ENCODE results near the gene ANO7.

The ANO7 gene

DNA sequence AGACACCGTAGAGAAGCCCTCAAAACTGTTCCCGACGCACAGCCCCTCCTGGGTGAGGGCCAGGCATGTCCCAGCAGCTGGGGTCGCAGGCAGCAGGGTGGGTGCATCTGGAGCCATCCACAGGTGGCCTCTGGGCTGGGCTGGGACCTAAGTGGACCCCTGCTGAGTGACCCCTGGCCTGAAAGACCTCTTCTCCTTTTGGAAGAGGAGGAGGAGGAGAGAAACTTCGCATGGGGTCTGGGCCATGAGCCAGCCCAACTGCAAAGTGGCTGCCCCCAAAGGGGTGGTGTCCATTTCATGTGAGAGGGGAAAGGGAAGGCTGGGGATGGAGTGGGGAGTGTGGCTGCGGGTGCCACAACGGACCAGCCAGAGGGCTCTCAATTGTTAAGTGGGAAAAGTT lies 25.1 kb downstream of the ANO7 start:
- no peak for DNase-seq

DNA sequence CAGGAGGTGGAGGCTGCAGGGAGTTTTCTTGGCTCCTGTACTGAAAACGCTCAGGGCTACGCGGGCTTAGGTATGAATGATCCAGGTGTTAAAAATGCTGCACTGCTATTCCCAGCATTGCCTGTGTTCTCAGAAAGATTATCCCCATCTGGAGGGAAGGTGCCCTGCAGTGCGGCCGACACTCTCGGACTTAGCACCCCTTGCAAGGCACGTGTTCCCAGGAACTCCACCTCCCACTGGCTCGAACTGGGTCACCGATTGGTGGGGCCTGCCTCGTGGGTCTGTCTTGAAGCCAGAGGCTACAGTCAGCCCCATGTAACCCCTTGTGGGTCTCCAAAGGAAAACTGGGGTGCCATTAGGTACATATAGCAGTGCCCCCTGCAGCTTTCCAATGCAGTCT lies 25.7 kb downstream of the ANO7 start:
- DNase-seq = no peak

DNA sequence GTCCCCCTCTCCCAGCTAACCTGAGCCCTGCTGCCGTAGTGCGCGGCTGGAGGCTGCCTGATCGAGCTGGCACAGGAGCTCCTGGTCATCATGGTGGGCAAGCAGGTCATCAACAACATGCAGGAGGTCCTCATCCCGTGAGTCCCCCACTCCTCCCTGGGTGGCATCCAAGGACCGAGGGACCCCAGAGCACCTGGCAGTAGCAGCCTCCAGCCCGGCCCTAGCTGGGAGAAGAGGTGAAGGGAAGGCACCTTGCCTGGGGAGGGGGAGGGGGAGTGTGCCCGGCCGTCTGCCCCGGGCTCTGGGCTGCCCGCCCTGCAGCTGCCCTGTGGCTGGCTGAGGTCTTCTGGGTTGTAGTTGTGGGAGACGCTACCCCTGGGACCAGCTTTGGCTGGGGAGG lies 26.3 kb downstream of the ANO7 start:
- no peak for DNase-seq

DNA sequence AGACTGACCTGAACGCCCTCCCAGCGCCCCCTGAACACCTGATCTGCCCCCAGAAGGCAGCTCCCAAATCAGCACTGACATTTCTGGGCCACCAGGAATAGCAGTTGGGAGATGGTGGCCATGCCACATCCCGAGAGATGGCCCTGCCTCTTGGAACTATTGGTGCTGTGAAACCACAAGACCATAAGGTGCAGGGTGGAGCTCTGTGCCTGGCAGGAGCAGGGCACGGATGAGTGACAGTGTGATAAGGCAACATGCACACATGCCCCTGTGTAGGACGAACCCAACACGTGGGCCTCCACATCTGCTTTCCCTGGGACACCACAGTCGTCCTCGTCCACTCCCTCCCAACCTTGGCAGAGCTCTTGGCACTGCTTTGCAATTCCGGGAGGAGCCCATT lies 26.9 kb downstream of the ANO7 start:
- no peak for DNase-seq

DNA sequence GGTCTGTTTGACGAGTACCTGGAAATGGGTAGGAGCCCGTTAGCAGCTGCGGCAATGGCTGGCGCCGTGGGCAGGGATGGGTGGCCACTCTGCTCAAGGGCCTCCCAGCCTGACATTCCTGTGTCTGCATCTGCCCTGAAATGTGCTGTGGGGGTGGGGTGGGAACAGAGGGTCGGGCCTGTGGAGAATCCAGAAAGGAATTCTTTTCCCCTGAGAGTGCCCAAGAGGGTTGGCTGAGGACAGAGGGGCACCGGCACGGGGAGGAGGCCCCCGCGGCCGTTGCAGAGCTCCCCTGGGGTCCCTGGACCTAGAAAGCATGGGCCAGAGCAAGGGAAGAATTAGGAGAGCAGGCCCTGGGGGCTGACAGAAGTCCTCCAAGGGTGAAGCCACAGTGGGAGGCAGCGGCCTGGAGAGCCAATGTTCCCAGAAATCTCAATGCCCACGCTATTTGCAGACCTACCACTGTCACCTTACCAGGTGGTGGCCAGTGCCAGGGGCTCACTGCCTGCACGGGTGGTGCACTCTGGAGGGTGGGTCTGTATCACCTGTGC lies 27.8 kb downstream of the ANO7 start:
- DNase-seq = no peak

DNA sequence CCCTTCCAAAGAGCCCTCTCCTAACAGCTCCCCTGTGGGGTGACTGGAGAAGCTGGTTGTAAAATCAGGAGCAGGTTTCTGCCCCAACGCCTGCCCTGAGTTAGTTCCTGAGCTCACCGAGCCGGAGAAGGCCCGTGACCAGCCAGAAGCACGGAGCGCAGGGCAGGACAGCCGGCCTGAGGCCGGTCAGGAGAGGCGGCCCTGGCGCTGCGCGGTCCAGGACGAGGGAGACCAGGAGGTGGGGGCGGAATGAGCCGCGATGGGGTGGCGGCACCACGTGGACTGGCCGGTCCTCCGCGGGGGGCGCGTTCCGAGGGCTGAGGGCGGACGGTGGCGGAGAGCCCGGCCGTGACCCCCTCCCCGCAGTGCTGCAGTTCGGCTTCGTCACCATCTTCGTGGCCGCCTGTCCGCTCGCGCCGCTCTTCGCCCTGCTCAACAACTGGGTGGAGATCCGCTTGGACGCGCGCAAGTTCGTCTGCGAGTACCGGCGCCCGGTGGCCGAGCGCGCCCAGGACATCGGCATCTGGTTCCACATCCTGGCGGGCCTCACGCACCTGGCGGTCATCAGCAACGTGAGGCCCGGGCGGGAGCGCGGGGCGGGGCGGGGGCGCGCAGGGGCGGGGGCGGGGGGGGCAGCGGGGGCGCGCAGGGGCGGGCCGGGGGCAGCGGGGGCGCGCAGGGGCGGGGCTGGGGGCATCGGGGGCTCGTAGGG lies 29.0 kb downstream of the ANO7 start:
- peak; percentile 37 for DNase-seq

DNA sequence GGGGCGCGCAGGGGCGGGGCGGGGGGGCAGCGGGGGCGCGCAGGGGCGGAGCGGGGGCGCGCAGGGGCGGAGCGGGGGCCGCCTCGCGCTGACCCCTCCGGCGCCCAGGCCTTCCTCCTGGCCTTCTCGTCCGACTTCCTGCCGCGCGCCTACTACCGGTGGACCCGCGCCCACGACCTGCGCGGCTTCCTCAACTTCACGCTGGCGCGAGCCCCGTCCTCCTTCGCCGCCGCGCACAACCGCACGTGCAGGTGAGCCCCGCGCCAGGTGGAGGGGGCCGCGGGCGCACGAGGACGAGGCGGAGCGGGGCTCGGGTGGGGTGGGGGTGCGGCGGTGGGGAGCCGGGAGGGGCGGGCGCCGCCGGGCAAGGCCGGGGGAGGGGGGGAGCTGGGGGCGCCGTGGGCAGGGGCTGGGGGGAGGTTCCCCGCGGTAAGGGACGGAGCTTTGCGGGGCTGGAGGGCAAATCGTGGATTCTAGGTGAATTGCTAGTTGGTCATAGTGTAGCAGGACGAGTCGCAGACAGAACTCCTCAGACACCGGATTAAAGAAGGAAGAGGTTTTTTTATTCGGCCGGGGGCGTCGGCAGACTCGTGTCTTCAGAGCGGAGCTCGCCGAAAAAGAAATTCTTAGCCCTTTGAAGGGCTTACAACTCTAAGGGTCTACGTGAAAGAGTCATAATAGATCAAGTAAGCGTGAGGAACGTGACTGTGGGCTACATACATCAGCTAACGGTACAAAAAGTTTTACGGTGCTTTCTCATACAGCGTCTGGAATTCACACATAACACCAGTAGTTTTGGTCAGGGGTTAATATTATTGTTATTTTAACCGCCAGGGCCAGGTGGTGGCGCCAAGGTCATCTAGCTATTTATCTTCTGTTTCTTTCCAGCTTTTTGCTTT lies 29.9 kb downstream of the ANO7 start:
- peak; percentile 57 for DNase-seq

DNA sequence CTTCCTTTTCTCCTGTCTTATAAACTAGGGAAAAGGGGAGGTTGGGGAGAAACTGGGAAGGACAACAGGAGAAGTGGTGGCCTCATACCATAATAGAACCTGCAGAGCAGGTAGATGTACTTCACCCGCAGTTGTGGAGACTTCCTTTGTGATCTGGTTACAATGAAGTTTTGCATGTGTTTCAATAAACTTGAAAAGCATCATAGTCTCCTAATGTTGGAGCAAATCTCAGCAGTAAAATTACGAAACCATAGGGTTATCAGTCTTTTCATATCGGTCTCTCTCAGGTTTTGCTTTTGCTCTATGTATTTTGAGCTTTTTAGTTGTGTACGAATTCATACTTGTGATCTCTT lies 30.5 kb downstream of the ANO7 start:
- DNase-seq = no peak

DNA sequence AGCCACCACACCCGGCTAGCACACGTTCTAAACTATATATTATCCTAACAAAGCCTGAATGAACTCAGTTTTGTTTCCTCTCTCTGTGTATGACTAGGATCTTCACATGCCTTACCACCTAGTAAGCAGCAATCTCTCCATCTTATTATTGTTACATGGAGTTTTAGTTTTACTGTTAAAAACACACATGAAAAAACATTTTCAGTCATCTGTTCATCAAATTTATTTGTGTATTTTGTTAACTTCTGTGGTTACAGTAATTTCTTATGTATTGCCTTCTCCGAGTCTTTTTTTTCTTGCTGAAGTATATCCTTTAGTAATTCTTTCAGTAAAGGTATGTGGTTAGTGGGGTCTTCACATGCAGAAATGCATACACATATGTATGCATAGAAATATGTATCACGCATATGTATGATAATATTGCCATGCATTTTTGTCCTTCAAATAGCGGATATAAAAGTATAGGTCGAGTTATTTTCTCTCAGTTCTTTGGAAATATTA lies 31.4 kb downstream of the ANO7 start:
- DNase-seq = no peak

DNA sequence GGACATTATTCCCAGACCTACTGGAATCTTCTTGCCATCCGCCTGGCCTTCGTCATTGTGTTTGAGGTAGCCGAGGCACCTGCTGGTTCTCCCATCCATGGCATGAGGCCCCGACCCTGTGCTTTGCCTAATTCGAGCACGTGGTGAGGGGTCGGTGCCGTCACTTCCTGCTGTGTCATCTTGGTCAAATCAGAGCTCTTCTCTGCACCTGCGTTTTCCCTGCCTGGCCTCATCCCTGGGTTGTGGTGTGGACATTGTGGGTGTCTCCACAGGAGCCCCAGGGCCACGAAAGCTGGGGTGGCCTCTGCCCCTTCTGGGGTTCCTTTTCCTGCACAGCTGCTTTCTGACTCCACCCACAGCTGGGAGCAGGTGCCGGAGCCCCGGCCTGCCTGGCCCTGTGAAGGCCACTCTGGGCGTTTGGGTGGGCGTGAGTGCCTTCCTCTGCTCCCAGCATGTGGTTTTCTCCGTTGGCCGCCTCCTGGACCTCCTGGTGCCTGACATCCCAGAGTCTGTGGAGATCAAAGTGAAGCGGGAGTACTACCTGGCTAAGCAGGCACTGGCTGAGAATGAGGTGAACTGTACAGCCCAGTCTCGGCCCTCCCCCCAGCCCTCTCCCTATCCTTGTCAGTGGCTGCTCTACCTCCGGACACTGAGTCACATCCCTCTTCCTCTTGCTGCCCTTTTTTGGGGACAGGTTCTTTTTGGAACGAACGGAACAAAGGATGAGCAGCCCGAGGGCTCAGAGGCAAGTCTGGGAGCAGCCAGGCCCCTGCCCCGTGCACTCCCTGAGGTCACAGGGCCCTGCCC lies 34.9 kb downstream of the ANO7 start:
- no peak for DNase-seq

DNA sequence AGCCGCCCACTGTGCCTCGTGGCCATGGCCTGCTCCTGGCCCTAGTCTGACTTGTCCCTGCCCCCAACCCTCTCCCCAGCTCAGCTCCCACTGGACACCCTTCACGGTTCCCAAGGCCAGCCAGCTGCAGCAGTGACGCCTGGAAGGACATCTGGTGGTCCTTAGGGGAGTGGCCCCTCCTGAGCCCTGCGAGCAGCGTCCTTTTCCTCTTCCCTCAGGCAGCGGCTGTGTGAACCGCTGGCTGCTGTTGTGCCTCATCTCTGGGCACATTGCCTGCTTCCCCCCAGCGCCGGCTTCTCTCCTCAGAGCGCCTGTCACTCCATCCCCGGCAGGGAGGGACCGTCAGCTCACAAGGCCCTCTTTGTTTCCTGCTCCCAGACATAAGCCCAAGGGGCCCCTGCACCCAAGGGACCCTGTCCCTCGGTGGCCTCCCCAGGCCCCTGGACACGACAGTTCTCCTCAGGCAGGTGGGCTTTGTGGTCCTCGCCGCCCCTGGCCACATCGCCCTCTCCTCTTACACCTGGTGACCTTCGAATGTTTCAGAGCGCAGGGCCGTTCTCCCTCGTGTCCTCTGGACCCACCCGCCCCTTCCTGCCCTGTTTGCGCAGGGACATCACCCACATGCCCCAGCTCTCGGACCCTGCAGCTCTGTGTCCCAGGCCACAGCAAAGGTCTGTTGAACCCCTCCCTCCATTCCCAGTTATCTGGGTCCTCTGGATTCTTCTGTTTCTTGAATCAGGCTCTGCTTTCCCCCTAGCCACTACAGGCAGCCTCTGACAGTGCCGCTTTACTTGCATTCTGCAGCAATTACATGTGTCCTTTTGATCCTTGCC lies 35.8 kb downstream of the ANO7 start:
- DNase-seq = no peak

DNA sequence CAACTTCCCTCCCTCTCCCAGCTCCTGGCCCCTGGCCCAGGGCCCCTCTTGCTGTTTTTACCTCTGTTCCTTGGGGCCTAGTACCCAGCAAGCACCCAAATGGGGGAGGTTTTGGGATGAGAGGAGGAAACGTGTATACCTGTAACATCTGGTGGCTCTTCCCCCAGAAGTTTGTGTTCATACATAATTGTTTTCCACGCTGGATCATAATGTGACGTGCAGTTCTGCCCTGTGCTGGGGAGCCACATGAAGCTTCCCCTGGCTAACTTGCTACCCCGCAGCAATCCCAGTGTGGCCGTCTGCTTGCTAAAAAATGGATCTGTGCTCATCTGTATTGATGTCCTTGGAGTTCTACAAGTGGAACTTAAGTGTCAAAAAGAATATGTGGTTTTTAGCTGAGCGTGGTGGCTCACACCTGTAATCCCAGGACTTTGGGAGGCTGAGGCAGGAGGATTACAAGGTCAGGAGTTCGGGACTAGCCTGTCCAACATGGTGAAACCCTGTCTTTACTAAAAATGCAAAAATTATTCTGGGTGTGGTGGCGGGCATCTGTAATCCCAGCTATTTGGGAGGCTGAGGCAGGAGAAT lies 36.5 kb downstream of the ANO7 start:
- no peak for DNase-seq

DNA sequence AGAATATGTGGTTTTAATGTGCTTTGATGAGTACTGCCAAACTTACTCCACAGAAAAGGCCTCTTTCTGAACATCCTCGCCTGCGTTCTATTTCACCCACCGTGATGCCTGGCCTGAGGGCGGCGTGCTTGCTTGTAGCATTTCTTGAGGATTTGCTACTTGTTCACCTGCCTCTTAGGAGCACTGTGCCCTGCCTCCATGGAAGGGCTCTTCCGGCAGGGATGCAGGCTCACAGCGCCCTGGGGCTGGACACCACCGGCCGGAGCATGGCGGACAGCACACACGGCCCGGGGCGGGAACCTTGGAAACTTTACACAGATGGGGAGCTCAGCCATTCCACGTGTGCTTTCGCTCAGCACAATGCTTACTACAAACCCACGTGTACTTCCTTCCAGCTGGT lies 37.1 kb downstream of the ANO7 start:
- DNase-seq = no peak

DNA sequence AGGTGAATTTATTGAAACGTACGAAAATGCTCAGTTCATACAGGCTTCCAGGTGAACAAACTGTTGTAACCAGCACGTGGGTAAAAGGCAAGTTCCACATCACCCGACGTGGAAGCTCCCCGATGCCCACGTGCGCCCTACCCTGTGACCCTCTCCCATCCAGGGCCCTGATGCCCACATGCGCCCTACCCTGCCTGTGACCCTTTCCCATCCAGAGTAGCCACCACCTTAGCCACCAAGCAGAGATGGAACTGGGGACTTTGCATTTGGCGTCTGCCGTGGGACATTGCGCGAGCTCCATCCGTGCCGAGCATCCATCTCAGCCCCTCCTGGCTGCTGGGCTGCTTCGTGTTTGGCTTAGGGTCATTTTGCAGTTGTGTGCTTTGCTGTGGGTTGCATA lies 37.5 kb downstream of the ANO7 start:
- DNase-seq = no peak

DNA sequence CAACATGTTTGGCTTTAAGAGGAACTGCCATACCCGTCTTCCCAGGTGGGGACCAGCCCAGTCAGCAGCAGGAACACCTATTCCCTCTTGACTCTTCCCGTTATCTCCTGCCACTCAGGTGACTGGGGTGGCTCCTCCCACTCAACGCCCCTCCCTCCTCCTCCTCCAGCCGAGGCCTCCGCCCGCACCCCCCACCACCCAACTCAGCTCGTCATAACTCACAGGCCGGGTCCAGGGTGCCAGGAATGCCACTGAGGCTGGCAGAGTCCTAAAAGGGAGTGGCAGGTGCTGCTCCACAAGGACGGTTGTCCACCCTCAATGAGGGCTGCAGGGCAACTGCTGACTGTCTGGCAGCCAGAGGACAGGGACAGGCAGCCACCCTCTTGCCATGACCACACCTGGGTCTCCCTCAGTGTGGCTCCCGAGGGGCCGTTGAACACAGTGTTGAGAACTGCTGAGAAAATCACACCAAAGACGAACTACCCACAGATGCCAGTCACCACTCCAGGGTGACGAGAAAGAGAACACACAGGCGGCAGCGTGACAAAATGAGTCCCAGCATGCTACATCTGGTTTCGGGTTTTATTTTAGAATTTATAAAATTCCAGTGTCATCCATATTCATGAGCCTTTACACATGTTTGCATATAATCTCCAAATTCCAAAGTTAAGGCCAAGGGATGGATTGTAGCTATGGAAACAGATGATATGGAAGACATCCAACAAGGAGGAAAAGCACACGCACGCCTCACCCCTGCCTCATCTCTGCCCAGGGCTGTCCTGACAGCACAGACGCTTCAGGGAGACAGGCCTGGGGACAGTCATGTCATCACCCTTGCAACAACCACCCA lies 38.5 kb downstream of the ANO7 start:
- DNase-seq = no peak

DNA sequence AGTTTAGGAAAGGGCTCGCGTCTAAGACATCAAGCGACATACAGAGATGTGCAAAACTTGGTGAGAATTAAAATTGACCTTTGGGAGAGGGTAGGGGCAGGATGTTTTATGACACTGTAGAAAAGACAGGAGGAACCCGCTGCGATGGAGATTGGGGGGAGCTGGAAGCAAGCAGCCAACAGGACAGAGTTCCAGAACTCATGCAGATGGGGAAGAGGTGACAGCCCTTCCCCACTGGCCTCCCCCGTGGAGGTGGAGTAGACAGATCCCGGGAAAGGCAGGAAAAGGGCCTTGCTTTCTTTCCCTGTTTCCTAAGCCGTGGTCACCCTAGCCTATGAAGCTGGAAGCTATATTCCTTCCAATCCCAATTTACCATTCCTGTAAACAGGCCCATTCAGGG lies 39.1 kb downstream of the ANO7 start:
- DNase-seq = no peak

DNA sequence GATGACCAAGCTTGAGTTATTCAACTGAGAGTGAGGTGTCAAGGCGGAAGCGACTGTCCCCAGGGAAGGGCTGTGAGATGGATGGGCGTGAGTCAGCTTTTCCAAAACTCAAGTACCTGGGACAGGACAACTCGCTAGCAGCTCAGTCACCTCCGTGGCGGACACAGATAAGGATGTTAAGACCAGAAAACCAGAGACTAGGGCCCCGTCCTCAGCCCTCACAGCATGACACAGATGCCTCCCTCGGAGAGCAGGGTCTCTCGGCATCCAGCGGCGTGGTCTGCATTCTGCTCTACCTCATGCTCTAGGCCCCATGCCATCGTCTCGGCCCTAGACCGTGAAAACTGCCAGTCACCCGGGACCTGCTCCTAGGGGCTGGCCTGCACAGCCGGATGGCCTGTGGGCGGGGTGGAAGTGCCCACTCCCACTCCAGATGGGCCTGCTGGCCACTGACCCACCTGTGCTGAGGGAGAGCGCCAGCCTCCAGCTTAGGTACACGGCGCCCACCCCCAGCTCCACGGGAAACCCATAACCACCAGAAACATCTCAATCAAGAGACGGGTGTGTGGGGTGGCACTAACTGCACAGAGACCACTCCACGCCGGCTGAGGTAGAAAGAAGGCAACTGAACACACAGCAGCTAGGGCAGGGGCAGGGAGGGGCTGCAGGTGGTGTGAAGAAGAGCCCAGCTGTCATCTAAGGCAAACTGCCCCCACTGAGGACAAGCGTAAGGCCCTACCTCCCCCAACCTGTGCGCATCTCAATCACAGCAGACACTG lies 39.8 kb downstream of the ANO7 start:
- no peak for DNase-seq

DNA sequence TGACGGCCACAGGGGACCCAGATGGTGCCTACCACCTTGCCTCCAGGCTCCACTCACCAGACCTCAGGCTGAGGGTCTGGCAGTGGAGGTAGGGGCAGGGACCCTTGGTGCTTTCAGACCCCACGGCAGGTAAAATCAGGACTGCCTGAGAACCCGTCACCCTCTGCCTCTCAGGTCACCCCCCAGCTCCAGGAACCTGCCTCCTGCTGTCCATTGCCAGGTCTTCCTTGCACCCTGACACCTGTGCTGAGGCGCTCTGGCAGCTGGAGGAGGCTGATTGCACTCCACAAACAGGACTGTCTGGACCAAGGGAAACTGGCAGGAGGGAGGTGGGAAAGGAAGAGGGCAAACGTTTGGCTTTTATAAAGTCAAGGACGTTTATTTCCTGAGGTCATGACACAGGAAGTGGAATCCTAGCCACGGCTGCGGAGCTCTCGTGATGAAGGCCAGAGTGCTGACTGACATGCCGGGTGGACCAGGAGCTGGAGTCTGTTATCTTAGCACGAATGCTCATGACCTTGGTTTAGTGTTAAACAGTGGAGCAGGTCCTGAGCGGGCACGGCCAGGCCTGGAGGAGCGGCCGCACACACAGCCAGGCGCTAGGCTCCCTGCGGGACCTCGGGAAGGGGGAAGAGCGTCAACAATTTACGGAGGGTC lies 40.5 kb downstream of the ANO7 start:
- DNase-seq = no peak
